WTC11 (cell line): ENCODE data around the gene DHDDS. TPM values are rescaled to one million over a fixed set of nuclear protein-coding genes. Genes with fewer than 3 reads are reported as not detected.

Experiments used
- ATAC-seq: fragments of 200-7000 bp; cut with Tn5 transposase; 2 replicates; pipeline ENCODE4 v1.10.0; 2021; ENCODE audit warnings: mild to moderate bottlenecking, moderate library complexity
- CTCF ChIA-PET: fragments of 300-600 bp; sonication (Branson Sonifier 250); formaldehyde crosslinking; loops from one replicate; lab custom pipeline; 2021; ENCODE audit warnings: antibody characterized with exemption; lab: Charles Lee
- POLR2A ChIA-PET: fragments of 350-600 bp; sonication (Branson Sonifier 250); formaldehyde crosslinking; loops from one replicate; lab custom pipeline; 2021; ENCODE audit warnings: antibody characterized with exemption; lab: Charles Lee
- DNase-seq: peaks from one replicate; pipeline ENCODE4 v3.0.0; 2021; ENCODE audit warnings: low spot score
- H3K27ac Mint-ChIP-seq: 2 replicates; pipeline ENCODE4 v1.8.0; 2021; ENCODE audit warnings: mixed read lengths
- H3K27me3 Mint-ChIP-seq: 2 replicates; pipeline ENCODE4 v1.8.0; 2021; ENCODE audit warnings: low read depth, mild to moderate bottlenecking, moderate library complexity, mixed read lengths
- H3K36me3 Mint-ChIP-seq: 2 replicates; pipeline ENCODE4 v1.8.0; 2021; ENCODE audit warnings: mixed read lengths
- H3K4me1 Mint-ChIP-seq: 2 replicates; pipeline ENCODE4 v1.8.0; 2022; ENCODE audit warnings: mixed read lengths
- H3K4me3 Mint-ChIP-seq: 2 replicates; pipeline ENCODE4 v1.8.0; 2021; ENCODE audit warnings: mild to moderate bottlenecking, moderate library complexity, mixed read lengths
- H3K9me3 Mint-ChIP-seq: 2 replicates; pipeline ENCODE4 v1.8.0; 2021; ENCODE audit warnings: mixed read lengths
- ARID4B ChIP-seq: sonication (generic); formaldehyde crosslinking; IDR thresholded peaks from 2 replicates; pipeline ENCODE4 v1.8.0; 2023; ENCODE audit warnings: missing genetic modification reagents, mild to moderate bottlenecking, borderline replicate concordance
- EMX1 ChIP-seq: fragments of 250-450 bp; sonication (Bioruptor Pico); IDR thresholded peaks from 2 replicates; pipeline ENCODE4 v1.8.0; 2021; ENCODE audit warnings: mild to moderate bottlenecking
- ETV6 ChIP-seq: sonication (generic); formaldehyde crosslinking; IDR thresholded peaks from 2 replicates; pipeline ENCODE4 v1.8.1; 2022; ENCODE audit warnings: mild to moderate bottlenecking, missing genetic modification reagents
- GTF2I ChIP-seq: fragments of 250-450 bp; sonication (Bioruptor Pico); conservative IDR thresholded peaks from 2 replicates; pipeline ENCODE4 v1.4.0; 2021; ENCODE audit warnings: mild to moderate bottlenecking
- JAZF1 ChIP-seq: fragments of 250-450 bp; sonication (Bioruptor Pico); IDR thresholded peaks from 2 replicates; pipeline ENCODE4 v1.9.0; 2021; ENCODE audit warnings: moderate library complexity, mild to moderate bottlenecking, inconsistent platforms
- PRRX2 ChIP-seq: fragments of 250-450 bp; sonication (Bioruptor Pico); IDR thresholded peaks from 2 replicates; pipeline ENCODE4 v1.8.0; 2021; ENCODE audit warnings: mild to moderate bottlenecking
- RELA ChIP-seq: sonication (generic); formaldehyde crosslinking; IDR thresholded peaks from 2 replicates; pipeline ENCODE4 v1.8.1; 2022; ENCODE audit warnings: missing genetic modification reagents, mild to moderate bottlenecking, borderline replicate concordance
- SMAD3 ChIP-seq: sonication (generic); formaldehyde crosslinking; IDR thresholded peaks from 2 replicates; pipeline ENCODE4 v1.8.0; 2022; ENCODE audit warnings: missing genetic modification reagents, mild to moderate bottlenecking, borderline replicate concordance
- SMAD4 ChIP-seq: sonication (generic); formaldehyde crosslinking; IDR thresholded peaks from 2 replicates; pipeline ENCODE4 v1.8.0; 2022; ENCODE audit warnings: mild to moderate bottlenecking, missing genetic modification reagents
- SP1 ChIP-seq: sonication (generic); formaldehyde crosslinking; conservative IDR thresholded peaks from 2 replicates; pipeline ENCODE4 v1.8.1; 2022; ENCODE audit warnings: missing genetic modification reagents
- ZNF232 ChIP-seq: sonication (generic); formaldehyde crosslinking; IDR thresholded peaks from 2 replicates; pipeline ENCODE4 v1.8.0; 2022; ENCODE audit warnings: mild to moderate bottlenecking, missing genetic modification reagents
- ZNF263 ChIP-seq: sonication (generic); formaldehyde crosslinking; IDR thresholded peaks from 2 replicates; pipeline ENCODE4 v1.8.1; 2022; ENCODE audit warnings: low read depth, mild to moderate bottlenecking, moderate library complexity, missing genetic modification reagents
- ZNF423 ChIP-seq: fragments of 250-450 bp; sonication (Bioruptor Pico); IDR thresholded peaks from 2 replicates; pipeline ENCODE4 v2.1.2; 2022; ENCODE audit warnings: mild to moderate bottlenecking, moderate library complexity
- ZNF671 ChIP-seq: fragments of 250-450 bp; sonication (Bioruptor Pico); IDR thresholded peaks from 2 replicates; pipeline ENCODE4 v1.8.0; 2021; ENCODE audit warnings: mild to moderate bottlenecking
- total RNA-seq: library from RNA; stranded (reverse); gene quantifications from 3 replicates; pipeline ENCODE4 v1.2.3, GENCODE V29; 2021
- TF ChIP-seq, protein P1 (sequence below): sonication (generic); formaldehyde crosslinking; IDR thresholded peaks from 2 replicates; pipeline ENCODE4 v1.8.0; 2022; ENCODE audit warnings: mild to moderate bottlenecking, missing genetic modification reagents
- TF ChIP-seq, protein P2 (sequence below): sonication (generic); formaldehyde crosslinking; IDR thresholded peaks from 2 replicates; pipeline ENCODE4 v1.8.1; 2023; ENCODE audit warnings: mild to moderate bottlenecking, missing genetic modification reagents, moderate library complexity
- TF ChIP-seq, protein P3 (sequence below): fragments of 250-450 bp; sonication (Bioruptor Pico); IDR thresholded peaks from 2 replicates; pipeline ENCODE4 v1.9.0; 2021; ENCODE audit warnings: mild to moderate bottlenecking, borderline replicate concordance
- TF ChIP-seq, protein P4 (sequence below): sonication (generic); formaldehyde crosslinking; conservative IDR thresholded peaks from 2 replicates; pipeline ENCODE4 v1.8.1; 2023; ENCODE audit warnings: mild to moderate bottlenecking, low read depth, missing genetic modification reagents, moderate library complexity
- TF ChIP-seq, protein P5 (sequence below): sonication (generic); formaldehyde crosslinking; IDR thresholded peaks from 2 replicates; pipeline ENCODE4 v1.8.1; 2023; ENCODE audit warnings: mild to moderate bottlenecking, moderate library complexity, missing genetic modification reagents

DHDDS gene
- total RNA-seq, 1 experiment from 2014 or later = 55.4 TPM

GRCh38 chr1:26399034-26399433 is 33.1 kb upstream of the DHDDS start (continued):
- TF ChIP-seq, protein P1, sequence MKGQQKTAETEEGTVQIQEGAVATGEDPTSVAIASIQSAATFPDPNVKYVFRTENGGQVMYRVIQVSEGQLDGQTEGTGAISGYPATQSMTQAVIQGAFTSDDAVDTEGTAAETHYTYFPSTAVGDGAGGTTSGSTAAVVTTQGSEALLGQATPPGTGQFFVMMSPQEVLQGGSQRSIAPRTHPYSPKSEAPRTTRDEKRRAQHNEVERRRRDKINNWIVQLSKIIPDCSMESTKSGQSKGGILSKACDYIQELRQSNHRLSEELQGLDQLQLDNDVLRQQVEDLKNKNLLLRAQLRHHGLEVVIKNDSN (CRISPR knock-in tag) = no peak

GRCh38 chr1:26401891-26402290 is 30.2 kb upstream of the DHDDS start:
- H3K4me3 Mint-ChIP-seq = no peak overlapping the region
- H3K27me3 Mint-ChIP-seq = no peaks in the 10 kb centered on the region
- ChIA-PET CTCF (interaction anchor here (1.1 to 5.8 kb wide), 2 partner anchors 10 to 16 kb away, joined by 3 to 41 read pairs; no protein-coding TSS in a partner anchor), POLR2A (no interaction called here)
- no peak for TF ChIP-seq ZNF263
- no peak for TF ChIP-seq ARID4B (CRISPR knock-in tag)
- no peak for TF ChIP-seq PRRX2
- TF ChIP-seq, protein P2, sequence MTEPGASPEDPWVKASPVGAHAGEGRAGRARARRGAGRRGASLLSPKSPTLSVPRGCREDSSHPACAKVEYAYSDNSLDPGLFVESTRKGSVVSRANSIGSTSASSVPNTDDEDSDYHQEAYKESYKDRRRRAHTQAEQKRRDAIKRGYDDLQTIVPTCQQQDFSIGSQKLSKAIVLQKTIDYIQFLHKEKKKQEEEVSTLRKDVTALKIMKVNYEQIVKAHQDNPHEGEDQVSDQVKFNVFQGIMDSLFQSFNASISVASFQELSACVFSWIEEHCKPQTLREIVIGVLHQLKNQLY (CRISPR knock-in tag) = no peak
- no peak for TF ChIP-seq JAZF1
- TF ChIP-seq, protein P3, sequence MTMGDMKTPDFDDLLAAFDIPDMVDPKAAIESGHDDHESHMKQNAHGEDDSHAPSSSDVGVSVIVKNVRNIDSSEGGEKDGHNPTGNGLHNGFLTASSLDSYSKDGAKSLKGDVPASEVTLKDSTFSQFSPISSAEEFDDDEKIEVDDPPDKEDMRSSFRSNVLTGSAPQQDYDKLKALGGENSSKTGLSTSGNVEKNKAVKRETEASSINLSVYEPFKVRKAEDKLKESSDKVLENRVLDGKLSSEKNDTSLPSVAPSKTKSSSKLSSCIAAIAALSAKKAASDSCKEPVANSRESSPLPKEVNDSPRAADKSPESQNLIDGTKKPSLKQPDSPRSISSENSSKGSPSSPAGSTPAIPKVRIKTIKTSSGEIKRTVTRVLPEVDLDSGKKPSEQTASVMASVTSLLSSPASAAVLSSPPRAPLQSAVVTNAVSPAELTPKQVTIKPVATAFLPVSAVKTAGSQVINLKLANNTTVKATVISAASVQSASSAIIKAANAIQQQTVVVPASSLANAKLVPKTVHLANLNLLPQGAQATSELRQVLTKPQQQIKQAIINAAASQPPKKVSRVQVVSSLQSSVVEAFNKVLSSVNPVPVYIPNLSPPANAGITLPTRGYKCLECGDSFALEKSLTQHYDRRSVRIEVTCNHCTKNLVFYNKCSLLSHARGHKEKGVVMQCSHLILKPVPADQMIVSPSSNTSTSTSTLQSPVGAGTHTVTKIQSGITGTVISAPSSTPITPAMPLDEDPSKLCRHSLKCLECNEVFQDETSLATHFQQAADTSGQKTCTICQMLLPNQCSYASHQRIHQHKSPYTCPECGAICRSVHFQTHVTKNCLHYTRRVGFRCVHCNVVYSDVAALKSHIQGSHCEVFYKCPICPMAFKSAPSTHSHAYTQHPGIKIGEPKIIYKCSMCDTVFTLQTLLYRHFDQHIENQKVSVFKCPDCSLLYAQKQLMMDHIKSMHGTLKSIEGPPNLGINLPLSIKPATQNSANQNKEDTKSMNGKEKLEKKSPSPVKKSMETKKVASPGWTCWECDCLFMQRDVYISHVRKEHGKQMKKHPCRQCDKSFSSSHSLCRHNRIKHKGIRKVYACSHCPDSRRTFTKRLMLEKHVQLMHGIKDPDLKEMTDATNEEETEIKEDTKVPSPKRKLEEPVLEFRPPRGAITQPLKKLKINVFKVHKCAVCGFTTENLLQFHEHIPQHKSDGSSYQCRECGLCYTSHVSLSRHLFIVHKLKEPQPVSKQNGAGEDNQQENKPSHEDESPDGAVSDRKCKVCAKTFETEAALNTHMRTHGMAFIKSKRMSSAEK (CRISPR knock-in tag) = no peak
- no peak for TF ChIP-seq RELA
- no peak for TF ChIP-seq SP1 (CRISPR knock-in tag)
- TF ChIP-seq, protein P4, sequence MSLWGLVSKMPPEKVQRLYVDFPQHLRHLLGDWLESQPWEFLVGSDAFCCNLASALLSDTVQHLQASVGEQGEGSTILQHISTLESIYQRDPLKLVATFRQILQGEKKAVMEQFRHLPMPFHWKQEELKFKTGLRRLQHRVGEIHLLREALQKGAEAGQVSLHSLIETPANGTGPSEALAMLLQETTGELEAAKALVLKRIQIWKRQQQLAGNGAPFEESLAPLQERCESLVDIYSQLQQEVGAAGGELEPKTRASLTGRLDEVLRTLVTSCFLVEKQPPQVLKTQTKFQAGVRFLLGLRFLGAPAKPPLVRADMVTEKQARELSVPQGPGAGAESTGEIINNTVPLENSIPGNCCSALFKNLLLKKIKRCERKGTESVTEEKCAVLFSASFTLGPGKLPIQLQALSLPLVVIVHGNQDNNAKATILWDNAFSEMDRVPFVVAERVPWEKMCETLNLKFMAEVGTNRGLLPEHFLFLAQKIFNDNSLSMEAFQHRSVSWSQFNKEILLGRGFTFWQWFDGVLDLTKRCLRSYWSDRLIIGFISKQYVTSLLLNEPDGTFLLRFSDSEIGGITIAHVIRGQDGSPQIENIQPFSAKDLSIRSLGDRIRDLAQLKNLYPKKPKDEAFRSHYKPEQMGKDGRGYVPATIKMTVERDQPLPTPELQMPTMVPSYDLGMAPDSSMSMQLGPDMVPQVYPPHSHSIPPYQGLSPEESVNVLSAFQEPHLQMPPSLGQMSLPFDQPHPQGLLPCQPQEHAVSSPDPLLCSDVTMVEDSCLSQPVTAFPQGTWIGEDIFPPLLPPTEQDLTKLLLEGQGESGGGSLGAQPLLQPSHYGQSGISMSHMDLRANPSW (CRISPR knock-in tag) = no peak
- TF ChIP-seq EMX1 = no peak
- no peak for TF ChIP-seq ZNF671
- TF ChIP-seq ZNF232 = no peak
- TF ChIP-seq ETV6 (CRISPR knock-in tag) = no peak
- no peak for TF ChIP-seq ZNF423
- TF ChIP-seq SMAD4 (CRISPR knock-in tag) = no peak
- TF ChIP-seq, protein P1 (CRISPR knock-in tag) = no peak
- TF ChIP-seq GTF2I (CRISPR knock-in tag) = no peak
- no peak for TF ChIP-seq SMAD3 (CRISPR knock-in tag)
- TF ChIP-seq, protein P5, sequence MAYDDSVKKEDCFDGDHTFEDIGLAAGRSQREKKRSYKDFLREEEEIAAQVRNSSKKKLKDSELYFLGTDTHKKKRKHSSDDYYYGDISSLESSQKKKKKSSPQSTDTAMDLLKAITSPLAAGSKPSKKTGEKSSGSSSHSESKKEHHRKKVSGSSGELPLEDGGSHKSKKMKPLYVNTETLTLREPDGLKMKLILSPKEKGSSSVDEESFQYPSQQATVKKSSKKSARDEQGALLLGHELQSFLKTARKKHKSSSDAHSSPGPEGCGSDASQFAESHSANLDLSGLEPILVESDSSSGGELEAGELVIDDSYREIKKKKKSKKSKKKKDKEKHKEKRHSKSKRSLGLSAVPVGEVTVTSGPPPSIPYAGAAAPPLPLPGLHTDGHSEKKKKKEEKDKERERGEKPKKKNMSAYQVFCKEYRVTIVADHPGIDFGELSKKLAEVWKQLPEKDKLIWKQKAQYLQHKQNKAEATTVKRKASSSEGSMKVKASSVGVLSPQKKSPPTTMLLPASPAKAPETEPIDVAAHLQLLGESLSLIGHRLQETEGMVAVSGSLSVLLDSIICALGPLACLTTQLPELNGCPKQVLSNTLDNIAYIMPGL = no peak
- no peak for DNase-seq
- no peaks in the 10 kb centered on the region for H3K36me3 Mint-ChIP-seq
- no peaks in the 10 kb centered on the region for H3K4me1 Mint-ChIP-seq
- no peak for ATAC-seq
- H3K27ac Mint-ChIP-seq = no peak overlapping the region
- no peaks in the 10 kb centered on the region for H3K9me3 Mint-ChIP-seq
